GM12891 (cell line): Measurements from ENCODE around the gene CLDN7.

Source experiments
- PAX5 ChIP-seq: IDR thresholded peaks from 2 replicates; pipeline ENCODE4 v1.6.1; 2011; ENCODE audit warnings: low read length, moderate library complexity, mild to moderate bottlenecking; ENCODE audit not compliant: insufficient read depth, severe bottlenecking
- POLR2A ChIP-seq: IDR thresholded peaks from 2 replicates; pipeline ENCODE4 v1.6.1; 2011; ENCODE audit warnings: low read depth, low read length, control low read depth

GRCh38 chr17:7295230-7296180 is 33.2 kb upstream of the CLDN7 start:
- TF ChIP-seq POLR2A (no peak), PAX5 (no peak)
